Measurements from ENCODE around the gene STXBP2.

- TF ChIP-seq POLR2A (IDR thresholded peaks at IDR 0.05; ENCODE audit: low read depth, low read length): no peak
- no peak for TF ChIP-seq TAF1 (IDR thresholded peaks at IDR 0.05; ENCODE audit: borderline replicate concordance, low read depth, low read length)
Measured at GRCh38 chr19:7674010-7675005, 37.4 kb downstream of the STXBP2 start.
